Activated B cell treated with CpG ODN at 0.5 μM for 24 hours (primary cell): Measurements from ENCODE around the gene PRRC2A. TPM values are rescaled to one million over a fixed set of nuclear protein-coding genes. Genes with fewer than 3 reads are reported as not detected.
A peak's percentile ranks its signal among the peaks of the same experiment; 100 is the strongest.

Experiments
- ATAC-seq: fragments of 200-7000 bp; cut with Tn5 transposase; one replicate; pipeline ENCODE4 v1.10.0; 2021; ENCODE audit warnings: low read depth, mild to moderate bottlenecking, moderate library complexity
- CTCF ChIA-PET: fragments of 350-600 bp; sonication (Branson Sonifier 250); formaldehyde crosslinking; loops from one replicate; lab custom pipeline; 2021; ENCODE audit warnings: antibody characterized with exemption; lab: Charles Lee
- POLR2A ChIA-PET: fragments of 350-600 bp; sonication (Branson Sonifier 250); formaldehyde crosslinking; loops from one replicate; lab custom pipeline; 2021; ENCODE audit warnings: antibody characterized with exemption; lab: Charles Lee
- DNase-seq: peaks from one replicate; pipeline ENCODE4 v3.0.0; 2022
- H3K27ac Mint-ChIP-seq: one replicate; pipeline ENCODE4 v1.8.0; 2020; ENCODE audit warnings: mixed read lengths
- H3K27me3 Mint-ChIP-seq: one replicate; pipeline ENCODE4 v1.8.0; 2021; ENCODE audit warnings: mixed read lengths
- H3K36me3 Mint-ChIP-seq: one replicate; pipeline ENCODE4 v1.8.0; 2021; ENCODE audit warnings: low read depth, mixed read lengths
- H3K4me1 Mint-ChIP-seq: one replicate; pipeline ENCODE4 v1.8.0; 2021; ENCODE audit warnings: mixed read lengths
- H3K4me3 Mint-ChIP-seq: one replicate; pipeline ENCODE4 v1.8.0; 2020; ENCODE audit warnings: mild to moderate bottlenecking, mixed read lengths
- H3K9me3 Mint-ChIP-seq: one replicate; pipeline ENCODE4 v1.8.0; 2020; ENCODE audit warnings: mixed read lengths
- CTCF ChIP-seq: fragments of 200-600 bp; IDR thresholded peaks from one replicate; pipeline ENCODE4 v1.8.0; 2022; ENCODE audit warnings: antibody characterized with exemption, mild to moderate bottlenecking
- intact Hi-C: fragments of 100-400 bp; cut with micrococcal nuclease; formaldehyde crosslinking; loops from one replicate; pipeline ENCODE4 v1.15.1; 2024
- total RNA-seq: library from RNA; stranded (reverse); gene quantifications from 2 replicates; pipeline ENCODE4 v1.2.3, GENCODE V29; 2022

Gene PRRC2A
- total RNA-seq, 1 donor from 2014 or later, result 283 TPM

GRCh38 chr6:31633447-31633846, 12.9 kb downstream of the PRRC2A start:
- no peak for TF ChIP-seq CTCF

DNA sequence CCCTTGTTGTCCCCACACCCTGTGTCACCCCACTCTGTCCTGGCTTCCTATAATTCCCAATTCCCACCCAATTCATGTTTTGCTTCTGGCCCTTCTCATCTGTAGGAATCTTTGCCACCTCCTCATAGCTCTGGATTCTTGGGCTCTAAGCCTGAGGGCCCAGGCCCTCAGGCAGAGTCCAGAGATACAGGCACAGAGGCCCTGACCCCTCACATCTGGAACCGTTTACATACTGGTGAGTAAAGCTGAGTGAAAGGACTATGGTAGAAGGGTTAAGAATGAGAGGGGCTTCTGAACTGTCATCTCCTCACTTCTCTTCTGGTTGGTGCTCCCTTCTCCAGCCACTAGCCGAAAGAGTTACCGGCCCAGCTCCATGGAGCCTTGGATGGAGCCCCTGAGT, 13.6 kb downstream of the PRRC2A start:
- H3K27ac Mint-ChIP-seq, result peak overlapping the region; percentile 14
- no peaks in the 10 kb centered on the region for H3K9me3 Mint-ChIP-seq
- no peak for ATAC-seq
- ChIA-PET CTCF (no interaction called here), POLR2A (interaction anchor here (0.5 to 2.0 kb wide), 3 partner anchors 13 to 180 kb away, joined by 4 to 7 read pairs (median 6); partner anchors contain the start of gene BAG6)
- peaks cover 94% of the 10 kb centered on the region for H3K36me3 Mint-ChIP-seq
- no peaks in the 10 kb centered on the region for H3K4me1 Mint-ChIP-seq
- TF ChIP-seq CTCF, result no peak
- H3K27me3 Mint-ChIP-seq, result no peaks in the 10 kb centered on the region
- no peak for DNase-seq
- H3K4me3 Mint-ChIP-seq, result no peak overlapping the region
- intact Hi-C loops, result no loop called here

More at GRCh38 chr6:31633447-31633846, 12.9 kb downstream of the PRRC2A start:
- ChIA-PET CTCF (no interaction called here), POLR2A (interaction anchor here (1.4 kb wide), 1 partner anchor 19 kb away, joined by 3 read pairs; the partner anchor contains the start of gene BAG6)
- peaks cover 95% of the 10 kb centered on the region for H3K36me3 Mint-ChIP-seq
- H3K9me3 Mint-ChIP-seq, result no peaks in the 10 kb centered on the region
- no peak overlapping the region for H3K4me3 Mint-ChIP-seq
- DNase-seq (no peak), ATAC-seq (no peak)
- H3K27ac Mint-ChIP-seq, result no peak overlapping the region
- intact Hi-C loops, result no loop called here
- no peaks in the 10 kb centered on the region for H3K4me1 Mint-ChIP-seq
- no peaks in the 10 kb centered on the region for H3K27me3 Mint-ChIP-seq

- Mint-ChIP-seq H3K9me3 (no peaks in the 10 kb centered on the region), H3K4me1 (no peaks in the 10 kb centered on the region), H3K27ac (no peak overlapping the region), H3K27me3 (no peaks in the 10 kb centered on the region), H3K36me3 (peaks cover 89% of the 10 kb centered on the region), H3K4me3 (no peak overlapping the region)
- DNase-seq (no peak), ATAC-seq (no peak)
- TF ChIP-seq CTCF, result no peak
- ChIA-PET CTCF (no interaction called here), POLR2A (interaction anchor here (0.5 to 2.0 kb wide), 6 partner anchors 8 to 429 kb away, joined by 4 to 7 read pairs (median 5); partner anchors contain the start of gene BAG6)
- intact Hi-C loops, result no loop called here
Measured at GRCh38 chr6:31634969-31635575, 14.6 kb downstream of the PRRC2A start.

DNA sequence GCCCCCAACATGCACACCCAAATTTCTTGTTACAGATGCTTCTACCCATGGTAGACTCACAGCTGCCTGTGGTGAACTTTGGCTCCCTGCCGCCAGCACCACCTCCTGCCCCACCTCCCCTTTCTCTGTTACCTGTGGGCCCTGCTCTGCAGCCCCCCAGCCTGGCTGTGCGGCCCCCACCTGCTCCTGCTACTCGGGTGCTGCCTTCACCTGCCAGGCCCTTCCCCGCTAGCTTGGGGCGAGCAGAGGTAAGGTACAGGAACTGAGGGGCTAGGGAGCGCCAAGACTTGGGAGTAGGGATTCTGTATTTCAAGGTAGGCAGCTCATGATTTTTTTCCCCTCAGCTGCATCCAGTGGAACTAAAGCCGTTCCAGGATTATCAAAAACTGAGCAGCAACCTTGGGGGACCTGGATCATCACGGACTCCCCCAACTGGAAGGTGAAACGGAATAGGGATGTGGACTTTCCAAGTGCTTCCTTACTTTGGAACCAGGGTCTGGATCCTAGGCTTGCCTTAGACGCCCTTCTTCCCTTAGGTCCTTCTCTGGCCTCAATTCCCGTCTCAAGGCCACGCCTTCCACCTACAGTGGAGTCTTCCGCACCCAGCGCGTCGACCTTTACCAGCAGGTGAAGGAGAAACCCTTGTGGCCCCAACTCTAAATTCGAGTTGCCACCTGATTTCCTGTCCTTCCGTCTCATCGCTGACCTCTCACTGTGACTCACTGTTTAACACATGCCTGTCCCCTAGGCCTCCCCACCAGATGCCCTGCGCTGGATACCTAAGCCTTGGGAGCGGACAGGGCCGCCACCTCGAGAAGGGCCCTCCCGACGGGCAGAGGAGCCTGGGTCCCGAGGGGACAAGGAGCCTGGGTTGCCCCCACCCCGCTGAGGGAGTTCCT, 16.4 kb downstream of the PRRC2A start:
- Mint-ChIP-seq H3K9me3 (no peaks in the 10 kb centered on the region), H3K27ac (peak overlapping the region; percentile 12), H3K27me3 (no peaks in the 10 kb centered on the region), H3K4me1 (no peaks in the 10 kb centered on the region), H3K36me3 (peaks cover 90% of the 10 kb centered on the region), H3K4me3 (no peak overlapping the region)
- CTCF ChIA-PET, result no interaction called here
- POLR2A ChIA-PET, result interaction anchor here (0.7 to 1.7 kb wide), 2 partner anchors 16 to 146 kb away, joined by 4 read pairs; partner anchors contain the start of gene BAG6
- no peak for TF ChIP-seq CTCF
- no peak for ATAC-seq
- intact Hi-C loops, result no loop called here
- no peak for DNase-seq

DNA sequence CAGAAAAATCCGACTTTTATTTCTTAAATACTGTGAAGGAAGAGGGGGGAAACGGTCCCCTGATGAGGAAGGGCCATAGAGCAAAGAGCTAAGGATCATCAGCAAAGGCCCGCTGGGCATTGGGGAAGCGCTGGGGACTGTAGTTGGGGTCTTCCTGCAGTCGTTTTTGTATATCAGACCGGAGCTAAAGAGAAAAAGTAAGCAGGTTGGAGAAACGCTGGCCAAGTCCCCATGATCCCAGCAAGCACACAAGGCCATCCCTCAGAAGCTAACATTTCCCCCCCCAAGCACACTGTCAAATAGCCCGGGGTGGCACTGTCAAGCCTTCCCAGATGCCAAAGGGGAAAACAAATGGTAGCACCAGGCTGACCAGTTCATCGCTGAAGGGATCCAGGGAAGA, 18.5 kb downstream of the PRRC2A start:
- Mint-ChIP-seq H3K27me3 (no peaks in the 10 kb centered on the region), H3K27ac (no peak overlapping the region), H3K4me1 (no peaks in the 10 kb centered on the region), H3K9me3 (no peaks in the 10 kb centered on the region), H3K4me3 (no peak overlapping the region), H3K36me3 (peaks cover 81% of the 10 kb centered on the region)
- intact Hi-C loops, result no loop called here
- POLR2A ChIA-PET, result interaction anchor here (0.8 to 1.7 kb wide), 4 partner anchors 13 to 203 kb away, joined by 3 to 6 read pairs (median 4); partner anchors contain the start of gene BAG6
- CTCF ChIA-PET, result interaction anchor here (1.5 kb wide), 1 partner anchor 88 kb away, joined by 3 read pairs; no protein-coding TSS in a partner anchor
- no peak for DNase-seq
- no peak for TF ChIP-seq CTCF
- no peak for ATAC-seq
